ENCODE measurements around the gene DHRS3. TPM values are rescaled to one million over a fixed set of nuclear protein-coding genes. Genes with fewer than 3 reads are reported as not detected.
A peak's percentile ranks its signal among the peaks of the same experiment; 100 is the strongest.
"Not testable (repeated sequence)": the region's sequence is repeated elsewhere in the genome, so short reads cannot be mapped to it uniquely, and the experiment has no call there.

The DHRS3 gene
- total RNA-seq, 1 experiment from 2014 or later, result 43.1 TPM

DNA sequence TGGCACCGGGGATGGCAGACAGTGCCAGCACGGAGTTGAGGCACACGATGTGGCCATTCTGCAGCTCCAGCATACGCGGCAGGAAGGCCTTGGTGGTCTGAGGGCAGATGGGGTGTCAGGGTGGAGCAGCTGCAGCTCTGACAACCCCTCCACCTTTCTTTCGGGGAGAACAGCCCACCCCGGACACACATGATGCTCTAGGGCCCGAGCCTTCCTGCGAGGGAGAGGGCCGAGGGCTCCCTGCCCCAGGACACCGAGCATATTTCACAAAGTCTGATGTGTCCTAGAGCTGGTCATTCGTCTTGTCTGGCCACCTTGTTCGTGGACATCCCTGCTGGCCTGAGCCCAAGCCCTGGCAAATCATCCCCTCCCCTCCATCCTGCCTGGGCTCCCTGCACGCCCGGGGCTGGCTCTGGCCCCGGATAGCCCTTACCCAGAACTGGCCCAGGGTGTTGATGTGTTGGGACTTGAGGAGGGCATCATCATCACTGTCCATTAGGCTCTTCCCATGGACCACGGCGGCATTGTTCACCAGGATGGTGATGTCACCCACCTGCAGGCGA is 39.1 kb downstream of the DHRS3 start:
- DNase-seq (ENCODE audit: low spot score), result no peak

DNA sequence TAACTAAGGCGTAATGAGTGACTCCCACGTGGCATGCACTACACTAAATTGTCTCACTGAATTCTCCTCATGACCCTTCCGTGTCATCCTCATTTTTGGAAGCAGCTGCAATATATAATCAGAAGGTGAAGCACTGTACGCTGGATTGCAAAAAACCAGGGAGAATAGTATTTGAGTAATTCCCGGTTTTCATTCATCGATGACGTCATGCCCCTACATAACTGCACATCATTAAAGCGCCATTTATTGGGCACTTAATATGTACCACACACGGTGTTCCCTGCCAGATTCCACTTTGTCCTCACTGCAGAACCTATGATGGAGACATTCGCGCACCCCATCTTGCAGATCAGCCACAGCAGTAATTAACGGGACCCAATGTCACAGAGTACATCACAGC is 41.0 kb downstream of the DHRS3 start:
- no peak for DNase-seq (ENCODE audit: low spot score)

- no peak for DNase-seq (ENCODE audit: low spot score)
Measured at GRCh38 chr1:12574757-12575139, 43.3 kb downstream of the DHRS3 start.

GRCh38 chr1:12573015-12573825 is 44.8 kb downstream of the DHRS3 start:
- DNase-seq (ENCODE audit: low spot score), result no peak

- DNase-seq (ENCODE audit: low spot score), result no peak
Measured at GRCh38 chr1:12572522-12572921, 45.5 kb downstream of the DHRS3 start.

- no peak for DNase-seq (ENCODE audit: low spot score)
Measured at GRCh38 chr1:12570291-12570690, 47.7 kb downstream of the DHRS3 start.

DNA sequence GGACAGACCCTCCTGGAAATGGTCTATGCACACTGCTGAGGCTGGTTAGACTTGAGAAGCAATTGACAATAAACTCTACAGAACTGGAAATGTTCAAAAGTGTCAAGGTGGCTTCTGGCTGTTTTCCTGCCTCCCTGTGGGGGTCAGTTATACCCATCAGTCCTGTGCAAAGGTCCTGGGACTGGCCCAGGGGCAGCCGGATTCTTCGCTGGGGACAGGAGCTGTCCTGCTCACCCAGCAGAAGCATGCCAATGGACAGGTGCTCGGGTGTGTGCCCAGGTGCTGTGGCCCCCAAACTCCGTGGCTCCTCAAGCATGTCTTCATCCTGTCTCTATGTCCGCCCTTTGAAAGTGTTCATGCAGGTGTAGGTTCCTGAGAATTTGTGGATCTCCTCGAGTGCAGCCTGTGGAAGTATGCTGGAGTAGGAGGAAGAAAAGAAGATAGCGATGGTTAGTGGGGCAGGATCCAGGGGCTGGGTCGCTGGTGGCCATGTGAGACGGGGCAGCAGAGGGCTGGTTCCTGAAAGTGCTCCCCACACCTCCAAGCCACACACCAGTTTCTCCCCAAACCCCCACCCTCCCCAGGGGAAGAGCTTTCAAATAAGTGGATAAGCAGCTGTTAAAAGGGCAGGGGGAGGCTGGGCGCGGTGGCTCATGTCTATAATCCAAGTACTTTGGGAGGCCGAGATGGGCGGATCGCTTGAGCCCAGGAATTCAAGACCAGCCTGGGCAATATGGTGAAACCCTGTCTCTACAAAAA is 49.8 kb downstream of the DHRS3 start:
- DNase-seq (ENCODE audit: low spot score), result no peak

DNA sequence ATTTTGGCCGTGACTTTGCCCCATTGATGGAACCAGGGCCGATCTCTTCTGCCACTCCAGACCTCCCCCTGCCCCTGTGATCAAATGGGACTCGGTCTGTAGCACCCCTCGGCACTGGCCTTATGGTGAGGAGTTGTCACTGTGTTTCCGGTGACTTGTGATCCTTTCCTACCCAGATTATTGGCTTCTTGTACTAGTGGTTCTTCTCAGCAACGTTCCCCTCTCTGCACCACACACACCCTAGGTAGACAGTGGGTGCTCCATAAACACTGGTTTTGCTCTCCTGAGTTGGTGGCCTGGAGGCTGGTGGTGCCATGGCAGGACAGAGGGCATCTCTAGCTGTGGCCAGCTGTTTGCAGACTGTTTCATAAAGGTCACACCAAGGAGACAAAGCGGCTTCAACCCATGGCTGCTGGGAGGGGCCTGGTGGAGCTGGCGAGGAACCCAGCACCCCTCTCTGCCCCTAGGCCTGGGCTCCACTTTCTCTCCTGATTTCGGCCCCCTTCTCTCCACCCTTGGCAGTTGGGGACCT is 50.7 kb downstream of the DHRS3 start:
- DNase-seq (ENCODE audit: low spot score), result no peak

- DNase-seq (ENCODE audit: low spot score), result no peak
Measured at GRCh38 chr1:12566484-12567287, 51.3 kb downstream of the DHRS3 start.

- no peak for DNase-seq (ENCODE audit: low spot score)
Measured at GRCh38 chr1:12565966-12566352, 52.1 kb downstream of the DHRS3 start.

DNA sequence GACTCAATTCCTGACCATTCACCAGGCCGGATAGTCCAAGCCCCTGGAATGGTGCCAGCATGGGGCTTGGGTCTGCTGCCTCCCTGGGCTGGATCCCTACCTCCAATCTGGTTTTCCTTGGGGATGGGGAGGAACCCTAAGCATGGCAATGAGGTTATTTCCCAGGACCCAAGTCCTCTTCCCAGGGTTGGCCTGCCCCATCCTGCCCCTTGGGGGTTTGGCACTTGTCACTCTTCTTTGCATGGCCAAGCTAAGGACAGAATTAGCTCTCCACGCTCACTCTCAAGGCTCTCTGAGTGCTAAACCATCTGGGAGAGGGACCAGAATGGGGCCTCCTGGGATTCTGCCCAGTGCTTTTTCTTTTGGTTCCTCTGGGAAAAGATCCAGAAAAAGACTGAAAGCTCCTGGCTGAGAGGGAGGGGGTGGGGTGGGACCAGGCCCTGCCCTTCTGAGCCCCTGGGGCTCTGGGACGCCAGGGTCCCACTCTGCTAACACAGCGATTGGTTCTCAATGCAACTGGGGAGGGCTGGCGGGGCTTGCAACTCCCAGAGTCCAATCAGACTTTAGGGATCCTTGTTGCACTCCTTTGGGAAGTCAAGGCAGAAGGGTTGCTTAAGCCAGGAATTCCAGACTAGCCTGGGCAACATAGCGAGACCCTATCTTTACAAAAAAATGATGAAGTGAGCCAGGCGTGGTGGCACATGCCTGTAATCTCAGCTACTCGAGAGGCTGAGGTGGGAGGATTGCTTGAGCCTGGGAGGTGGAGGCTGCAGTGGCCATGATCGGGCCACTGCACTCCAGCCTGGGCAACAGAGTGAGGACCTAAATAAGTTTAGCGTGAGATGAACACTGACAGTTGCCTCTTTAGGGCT is 52.7 kb downstream of the DHRS3 start:
- no peak for DNase-seq (ENCODE audit: low spot score)

DNA sequence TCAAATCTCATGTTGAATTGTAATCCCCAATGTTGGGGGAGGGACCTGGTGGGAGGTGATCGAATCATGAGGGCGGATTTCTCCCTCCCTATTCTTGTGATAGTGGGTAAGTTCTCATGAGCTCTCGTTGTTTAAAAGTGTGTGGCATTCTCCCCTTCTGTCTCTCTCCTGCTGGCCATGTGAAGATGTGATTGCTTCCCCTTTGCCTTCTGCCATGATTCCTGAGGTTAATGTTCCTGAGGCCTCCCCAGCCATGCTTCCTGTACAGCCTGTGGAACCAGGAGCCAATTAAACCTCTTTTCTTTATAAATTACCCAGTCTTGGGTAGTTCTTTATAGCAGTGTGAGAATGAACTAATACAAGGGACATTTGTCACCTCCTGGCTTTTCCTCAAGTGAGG is 53.8 kb downstream of the DHRS3 start:
- DNase-seq (ENCODE audit: low spot score), result not testable (repeated sequence)

GRCh38 chr1:12562955-12563576 is 54.9 kb downstream of the DHRS3 start:
- no peak for DNase-seq (ENCODE audit: low spot score)

DNA sequence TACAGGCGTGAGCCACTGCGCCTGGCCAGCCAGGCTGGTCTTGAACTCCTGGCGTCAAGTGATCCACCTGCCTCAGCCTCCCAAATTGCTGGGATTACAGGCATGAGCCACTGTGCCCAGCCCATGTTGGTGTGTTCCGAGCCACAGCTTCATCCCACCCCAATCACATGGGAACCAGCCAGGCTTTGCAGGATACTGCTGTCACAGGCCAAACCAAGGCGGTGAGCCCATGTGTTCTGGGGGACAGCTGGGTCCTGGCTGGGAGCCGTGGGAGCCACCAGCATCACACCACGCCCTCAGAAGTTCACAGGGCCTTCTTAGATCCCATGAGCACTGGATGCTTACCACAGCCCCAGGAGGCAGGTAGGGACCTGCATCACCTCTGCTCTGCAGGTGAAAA is 56.9 kb downstream of the DHRS3 start:
- DNase-seq (ENCODE audit: low spot score), result no peak

DNA sequence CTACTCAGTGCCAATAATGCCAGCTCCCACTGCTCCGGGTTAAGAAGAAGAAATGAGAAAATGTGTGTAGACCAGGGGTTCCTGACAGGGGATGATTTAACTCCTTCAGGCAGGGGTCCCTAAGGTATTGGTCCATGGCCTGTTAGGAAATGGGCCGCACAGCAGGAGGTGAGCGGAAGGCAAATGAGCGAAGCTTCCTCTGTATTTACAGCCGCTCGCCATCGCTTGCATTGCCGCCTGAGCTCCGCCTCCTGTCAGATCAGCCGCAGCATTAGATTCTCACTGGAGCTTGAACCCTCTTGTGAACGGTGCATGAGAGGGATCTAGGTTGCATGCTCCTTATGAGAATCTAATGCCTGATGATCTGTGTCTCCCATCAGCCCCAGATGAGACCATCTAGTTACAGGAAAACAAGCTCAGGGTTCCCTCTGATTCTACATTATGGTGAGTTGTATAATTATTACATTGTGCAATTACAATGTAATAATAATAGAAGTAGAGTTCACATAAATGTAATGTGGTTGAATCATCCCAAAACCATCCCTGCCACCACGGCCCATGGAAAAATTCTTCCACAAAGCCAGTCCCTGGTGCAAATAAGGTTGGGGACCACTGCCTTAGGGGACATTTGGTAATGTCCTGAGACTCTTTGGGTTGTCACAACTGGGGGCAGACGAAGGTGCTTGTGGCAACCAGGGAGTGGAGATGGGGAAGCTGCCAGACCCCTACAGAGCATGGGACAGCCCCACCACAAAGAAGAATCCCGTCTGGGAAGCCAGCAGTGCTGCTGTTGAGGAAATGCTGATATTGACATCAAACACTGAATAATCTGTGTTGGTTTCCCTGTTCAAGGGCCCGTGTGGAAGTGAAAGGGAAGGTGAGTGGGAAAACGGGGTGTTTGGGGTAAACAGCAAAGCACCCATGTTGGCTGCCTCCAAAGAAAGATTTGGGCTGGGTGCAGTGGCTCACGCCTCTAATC is 60.8 kb downstream of the DHRS3 start:
- no peak for DNase-seq (ENCODE audit: low spot score)

GRCh38 chr1:12556368-12556930 is 61.6 kb downstream of the DHRS3 start:
- DNase-seq (ENCODE audit: low spot score), result peak; percentile 95

DNA sequence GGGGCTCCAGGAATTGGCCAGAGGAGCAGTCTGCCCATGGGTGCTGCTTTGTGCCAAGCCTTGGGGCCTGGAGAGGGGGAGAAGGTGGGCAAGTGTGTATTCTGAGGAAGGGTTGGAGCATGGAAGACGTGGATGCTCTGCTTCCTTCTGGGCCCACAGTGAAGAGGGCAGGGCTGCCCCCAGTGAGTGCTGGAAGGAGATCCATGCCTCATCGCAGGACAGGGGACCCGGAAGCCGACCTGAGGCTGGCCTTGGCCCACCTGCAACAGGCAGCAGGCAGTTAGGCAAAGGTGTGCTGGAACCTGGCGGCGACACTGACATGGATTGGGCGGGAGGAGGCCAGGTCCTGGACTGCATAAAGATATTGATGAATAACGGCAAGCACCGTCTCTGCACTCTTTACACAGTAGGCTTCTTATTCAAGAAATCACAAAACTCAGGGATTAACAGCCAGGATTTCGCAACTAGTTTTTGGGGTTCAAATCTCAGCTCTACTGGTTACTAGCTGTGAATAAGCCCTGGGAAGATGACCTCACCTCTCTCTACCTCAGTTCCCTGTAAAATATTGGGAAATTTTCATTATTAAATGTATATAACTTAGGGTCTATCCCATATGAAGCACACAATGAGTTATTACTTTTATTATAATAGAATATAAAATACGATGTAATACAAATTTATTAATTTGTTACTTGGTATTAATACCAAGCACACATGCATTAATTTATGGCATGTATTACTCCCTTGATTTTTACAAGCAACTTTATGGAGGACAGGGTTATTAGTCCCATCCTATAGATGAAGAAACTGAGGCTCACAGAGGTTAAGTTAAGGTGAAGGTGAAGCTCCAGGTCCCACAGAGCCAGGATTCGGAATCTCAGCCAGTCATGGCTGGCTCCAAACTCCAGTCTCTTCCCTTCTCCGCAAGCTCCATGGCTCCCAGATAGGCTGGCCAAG is 62.3 kb downstream of the DHRS3 start:
- no peak for DNase-seq (ENCODE audit: low spot score)
